Stimulated activated CD8-positive, alpha-beta memory T cell treated with anti-CD3 and anti-CD28 coated beads, Interleukin-7, amount 100 ng/mL, for 1 hour (primary cell): ENCODE measurements around the gene PDE3A.

Source experiments
- DNase-seq, 2 donors: peaks; one replicate each; pipeline ENCODE4 v3.0.0-alpha.2; 2020; ENCODE audit warnings: low read depth in 2 of 2

The PDE3A gene

GRCh38 chr12:20424841-20425240 is 56.5 kb downstream of the PDE3A start:
- DNase-seq = no peak

DNA sequence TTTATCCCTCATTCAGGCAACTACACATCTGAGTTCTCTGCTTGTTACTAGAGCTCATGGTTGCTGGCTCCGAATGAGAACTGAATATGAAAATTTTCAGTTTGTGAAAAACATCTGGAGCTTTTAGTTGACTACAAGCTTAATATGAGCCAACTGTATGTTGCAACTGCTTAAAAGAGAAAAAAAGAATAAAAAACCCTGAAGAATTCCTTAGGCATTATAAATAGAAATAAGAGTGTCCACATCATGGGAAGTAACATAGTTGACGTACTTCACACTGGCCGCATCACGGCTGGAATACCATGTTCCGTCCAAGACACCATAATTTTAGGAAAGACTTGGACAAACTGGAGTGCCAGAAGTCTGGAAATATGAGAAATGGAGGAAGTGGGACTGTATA is 57.9 kb downstream of the PDE3A start:
- no peak for DNase-seq

GRCh38 chr12:20426957-20427356 is 58.6 kb downstream of the PDE3A start:
- DNase-seq = no peak

DNA sequence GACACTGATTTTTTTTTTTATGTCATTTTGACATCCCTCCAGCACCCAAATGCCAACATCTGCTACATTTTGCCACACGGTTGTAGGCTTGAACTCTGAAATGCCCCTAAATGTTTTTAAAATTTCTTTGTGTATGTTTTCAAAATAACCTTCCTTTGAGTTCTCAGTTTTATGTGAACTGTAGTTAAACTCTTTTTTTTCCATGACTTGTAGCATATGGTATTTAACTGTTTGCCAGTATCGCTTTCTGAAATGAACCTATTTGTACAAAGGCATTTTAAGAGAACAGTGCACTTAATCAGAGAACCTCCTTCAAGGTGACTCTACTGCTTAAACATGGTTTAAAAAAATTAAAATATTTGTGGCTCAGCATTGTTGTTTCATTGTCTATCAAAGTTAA is 61.5 kb downstream of the PDE3A start:
- DNase-seq = no peak

DNA sequence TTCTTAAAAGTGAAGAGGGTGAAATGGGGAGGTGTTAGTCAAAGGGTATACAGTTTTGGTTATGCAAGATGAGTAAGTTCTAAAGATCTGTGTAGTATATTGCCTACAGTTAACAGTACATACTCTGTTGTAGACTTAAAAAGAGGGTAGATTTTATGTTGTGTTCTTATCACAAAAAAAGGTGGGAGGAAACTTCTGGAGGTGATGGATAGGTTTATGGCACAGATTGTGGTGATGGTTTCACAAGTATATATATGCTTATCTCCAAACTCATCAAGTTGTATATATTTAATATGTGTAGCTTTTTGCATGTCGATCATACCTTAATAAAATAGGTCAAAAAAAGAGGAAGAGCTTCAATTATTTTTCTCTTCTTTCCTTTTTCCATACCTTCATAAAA is 64.0 kb downstream of the PDE3A start:
- no peak for DNase-seq

DNA sequence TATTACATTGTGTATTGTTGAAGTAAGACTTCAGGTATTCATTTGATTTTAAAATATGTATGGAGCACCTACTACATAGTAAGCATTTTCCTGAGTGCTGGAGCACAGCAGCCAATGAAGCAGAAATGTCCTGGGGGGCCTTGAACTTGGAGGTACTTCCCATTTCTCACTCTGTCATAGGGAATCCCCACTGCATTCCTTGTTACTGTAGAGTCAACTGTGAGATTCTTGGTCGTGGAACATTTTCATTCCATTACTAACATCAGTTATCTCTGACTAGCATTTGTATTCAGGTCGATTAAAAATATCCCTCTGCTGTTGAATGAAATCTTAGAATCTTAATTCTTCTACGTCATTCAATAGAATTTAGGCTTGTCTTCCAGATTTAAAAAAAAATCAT is 66.7 kb downstream of the PDE3A start:
- no peak for DNase-seq

DNA sequence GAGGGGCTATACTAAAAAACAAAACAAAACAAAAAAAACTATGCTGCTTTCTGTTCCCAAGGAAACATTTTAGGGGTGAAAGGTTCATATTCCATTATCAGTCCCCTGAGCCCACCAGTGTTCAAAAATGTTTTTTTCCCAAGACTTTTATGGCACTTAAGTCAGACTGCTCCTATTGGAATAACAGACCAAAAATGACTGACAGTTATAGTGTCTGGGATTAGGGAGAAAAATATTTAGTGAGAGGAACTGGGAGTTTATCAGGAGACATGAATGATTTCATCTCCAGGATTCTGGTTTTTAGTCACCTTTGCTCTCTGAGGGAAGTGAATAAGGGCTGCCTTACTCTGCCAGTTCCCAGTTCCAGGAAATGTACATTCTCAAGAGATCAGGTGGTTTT is 68.0 kb downstream of the PDE3A start:
- no peak for DNase-seq

- DNase-seq = no peak
Observed at GRCh38 chr12:20438299-20438779, 70.0 kb downstream of the PDE3A start.

DNA sequence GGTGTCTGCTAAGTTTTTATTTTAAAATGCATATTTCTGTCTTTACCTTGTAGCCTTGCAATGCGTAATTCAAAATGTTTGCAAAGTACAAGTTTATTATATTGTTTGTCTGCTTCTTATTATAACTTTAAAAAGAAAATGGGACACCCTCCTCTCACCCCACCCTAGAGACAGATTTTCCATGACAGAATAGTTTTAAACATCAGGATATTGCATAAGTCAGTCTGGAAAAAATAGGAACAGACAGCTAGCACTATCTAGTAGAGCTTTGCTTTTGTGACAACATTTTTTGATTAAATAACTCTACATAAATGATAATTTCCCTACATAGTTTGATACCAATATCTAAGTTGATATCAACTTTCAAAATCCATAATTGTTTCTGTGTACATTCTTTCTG is 71.3 kb downstream of the PDE3A start:
- no peak for DNase-seq

DNA sequence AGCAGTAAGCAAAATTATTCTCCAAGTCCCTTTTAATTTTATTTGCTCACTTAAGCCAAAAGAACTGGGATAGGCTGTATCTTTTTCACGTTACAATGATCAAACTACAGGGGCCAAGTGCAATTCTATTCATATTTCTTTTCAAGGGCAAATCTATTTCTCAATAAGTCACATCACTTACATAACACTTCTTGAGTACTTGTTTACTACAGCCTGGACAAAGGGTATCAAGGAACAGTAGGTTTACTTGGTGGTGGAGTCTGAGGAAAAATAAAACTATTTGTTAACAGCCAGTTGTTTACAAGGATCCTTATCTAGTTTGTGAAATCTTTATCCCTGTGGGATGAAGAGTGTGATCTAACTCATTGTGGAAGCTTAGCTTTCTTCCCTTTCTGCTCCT is 72.1 kb downstream of the PDE3A start:
- DNase-seq = no peak

GRCh38 chr12:20442322-20442721 is 74.0 kb downstream of the PDE3A start:
- DNase-seq = no peak

- DNase-seq = no peak
Observed at GRCh38 chr12:20443255-20443654, 74.9 kb downstream of the PDE3A start.

DNA sequence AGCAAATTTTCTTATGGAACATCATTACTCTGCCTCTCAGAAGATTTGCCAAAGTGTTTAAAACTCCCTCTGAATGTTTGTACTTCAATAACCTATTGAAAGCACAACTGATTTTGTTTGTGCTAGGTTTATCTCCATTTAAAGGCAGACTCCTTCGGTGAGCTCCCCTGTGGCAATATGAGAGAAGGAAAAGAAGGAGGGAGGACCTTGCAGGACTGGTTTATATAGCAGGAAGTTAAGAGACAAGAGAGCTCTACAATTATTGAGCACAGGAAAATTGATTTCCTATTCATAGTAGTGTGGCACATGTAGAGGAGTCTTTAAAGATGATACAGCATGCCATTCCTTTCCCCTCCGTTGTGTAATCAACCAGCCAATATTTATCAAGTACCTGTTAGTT is 75.5 kb downstream of the PDE3A start:
- no peak for DNase-seq

DNA sequence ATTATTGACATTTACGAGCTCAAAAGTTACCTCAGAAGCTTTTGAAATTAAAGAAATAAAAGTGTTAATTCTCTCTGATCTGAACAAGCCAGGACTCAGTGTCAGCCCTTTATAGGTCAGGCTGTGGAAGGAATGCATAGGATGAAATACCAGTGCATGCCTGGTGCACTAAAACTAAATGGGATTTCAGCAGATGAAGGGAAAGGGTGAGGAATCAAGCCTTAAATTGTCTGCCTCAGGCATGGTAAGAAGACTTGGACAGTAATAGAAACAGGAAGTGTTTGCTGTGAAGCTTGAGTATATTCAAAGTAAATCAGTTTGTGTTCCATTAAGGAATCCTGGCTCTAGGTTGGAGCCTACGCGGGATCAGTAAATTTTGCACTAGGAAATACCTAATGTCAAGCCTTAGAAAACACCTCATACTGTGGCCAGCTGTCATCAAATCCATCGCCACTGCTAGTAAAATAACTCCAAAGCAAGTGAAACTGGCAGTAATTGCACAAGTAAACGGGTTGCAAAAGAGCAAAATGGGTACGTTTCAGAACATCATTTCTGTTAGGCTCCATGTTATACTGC is 76.3 kb downstream of the PDE3A start:
- DNase-seq = no peak

GRCh38 chr12:20445687-20446086 is 77.3 kb downstream of the PDE3A start:
- no peak for DNase-seq

DNA sequence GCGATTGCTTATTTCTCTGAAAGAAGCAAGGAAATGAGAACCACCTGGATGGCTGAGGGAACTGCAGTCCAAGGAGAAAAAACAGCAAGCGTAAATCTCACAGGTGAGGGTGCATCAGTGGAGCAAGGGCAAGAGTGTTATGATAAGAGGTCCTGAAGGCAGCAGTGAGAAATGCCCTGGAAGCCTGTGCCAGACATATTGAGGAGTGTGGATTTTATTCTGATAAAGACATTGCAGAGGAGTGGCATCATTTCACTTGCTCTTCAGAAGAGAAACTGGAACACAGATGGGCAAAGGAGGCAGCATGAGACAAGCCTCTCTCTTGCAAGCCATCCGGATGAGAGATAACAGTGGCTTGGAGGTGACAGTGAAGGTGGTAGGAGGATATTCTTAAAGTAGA is 78.5 kb downstream of the PDE3A start:
- no peak for DNase-seq

- DNase-seq = no peak
Observed at GRCh38 chr12:20448781-20449180, 80.4 kb downstream of the PDE3A start.

DNA sequence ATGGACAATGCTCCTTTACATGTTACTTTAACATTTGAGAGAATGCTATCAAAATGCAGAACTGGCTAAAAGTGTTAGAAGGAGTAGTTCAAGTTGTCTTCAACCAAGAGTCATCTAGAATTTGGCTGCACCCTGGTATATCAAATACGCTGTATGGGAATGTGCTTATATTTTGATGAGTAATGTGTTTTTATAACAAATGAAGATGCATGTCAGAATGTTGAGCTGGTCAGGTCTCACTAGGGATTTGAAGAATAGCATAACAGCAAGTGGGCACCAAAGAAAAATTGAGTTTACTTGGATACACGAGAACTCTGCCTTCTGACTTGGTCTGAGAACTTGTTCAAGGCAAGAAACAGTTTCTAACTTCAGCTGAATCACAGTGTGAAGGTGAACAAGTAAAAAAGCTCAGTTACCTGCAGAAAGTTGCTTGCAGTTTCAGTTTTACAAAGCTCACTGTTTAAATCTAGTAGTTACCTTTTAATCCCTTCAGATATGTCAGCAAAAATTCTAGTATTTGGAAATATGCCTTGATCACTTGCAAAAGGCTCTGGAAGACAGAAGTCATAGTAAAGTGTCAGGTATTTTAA is 82.3 kb downstream of the PDE3A start:
- DNase-seq = no peak

- no peak for DNase-seq
Observed at GRCh38 chr12:20451761-20452160, 83.4 kb downstream of the PDE3A start.

- DNase-seq = no peak
Observed at GRCh38 chr12:20452496-20453010, 84.2 kb downstream of the PDE3A start.

- no peak for DNase-seq
Observed at GRCh38 chr12:20453756-20454310, 85.5 kb downstream of the PDE3A start.

DNA sequence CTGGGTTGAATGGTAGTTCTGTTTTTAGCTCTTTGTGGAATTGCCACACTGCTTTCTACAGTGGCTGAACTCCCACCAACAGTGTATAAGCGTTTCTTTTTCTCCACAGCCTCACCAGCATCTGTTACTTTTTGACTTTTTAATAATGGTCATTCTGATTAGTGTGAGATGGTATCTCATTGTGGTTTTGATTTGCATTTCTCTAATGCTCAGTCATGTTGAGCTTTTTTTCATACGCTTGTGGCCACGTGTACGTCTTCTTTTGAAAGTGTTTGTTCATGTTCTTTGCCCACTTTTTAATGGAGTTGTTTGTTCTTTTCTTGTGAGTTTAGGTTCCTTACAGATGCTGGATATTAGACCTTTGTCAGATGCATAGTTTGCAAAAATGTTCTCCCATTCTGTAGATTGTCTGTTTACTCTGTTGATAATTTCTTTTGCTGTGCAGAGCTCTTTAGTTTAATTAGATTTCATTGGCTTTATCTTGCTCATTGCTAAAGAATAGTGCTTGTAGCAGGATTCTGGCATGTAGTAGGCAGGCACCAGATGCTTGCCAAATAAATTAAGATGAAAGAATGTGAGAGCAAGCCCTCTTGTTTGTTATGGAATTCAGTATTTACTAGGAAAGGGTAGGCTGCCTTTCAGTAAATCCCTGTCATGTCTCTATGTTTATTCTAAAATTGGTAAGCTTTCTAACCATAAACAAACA is 86.8 kb downstream of the PDE3A start:
- no peak for DNase-seq

GRCh38 chr12:20457582-20457981 is 89.2 kb downstream of the PDE3A start:
- no peak for DNase-seq
